Neural cell (in vitro differentiated cells): ENCODE data around the gene CCND1. TPM values are rescaled to one million over a fixed set of nuclear protein-coding genes. Genes with fewer than 3 reads are reported as not detected.

Source experiments
- H2AFZ ChIP-seq: fragments of 200-600, 300-800 bp; sonication (generic), shearing (Covaris generic); 2 replicates; pipeline ENCODE4 v1.6.0; 2014; ENCODE audit warnings: low read depth, mild to moderate bottlenecking, antibody characterized with exemption, low read length, moderate library complexity
- H3F3A ChIP-seq: fragments of 200-600 bp; shearing (Covaris generic); 2 replicates; pipeline ENCODE4 v1.6.1; 2016; ENCODE audit warnings: mild to moderate bottlenecking, moderate library complexity, mixed read lengths, antibody characterized with exemption, low read length; ENCODE audit not compliant: insufficient read depth, poor library complexity, severe bottlenecking
- H3K27ac ChIP-seq: fragments of 200-600, 300-800 bp; sonication (generic), shearing (Covaris generic); 2 replicates; pipeline ENCODE4 v1.5.1; 2014; ENCODE audit warnings: mild to moderate bottlenecking, low read length, moderate library complexity
- H3K27me3 ChIP-seq: fragments of 300-800, 200-600 bp; sonication (generic), shearing (Covaris generic); 2 replicates; pipeline ENCODE4 v1.6.0; 2014; ENCODE audit warnings: mild to moderate bottlenecking, low read depth, low read length, moderate library complexity; ENCODE audit not compliant: insufficient read depth
- H3K36me3 ChIP-seq: fragments of 300-800, 200-600 bp; sonication (generic), shearing (Covaris generic); 2 replicates; pipeline ENCODE4 v1.5.1; 2014; ENCODE audit warnings: mild to moderate bottlenecking, antibody characterized with exemption, low read length, moderate library complexity; ENCODE audit not compliant: insufficient read depth
- H3K4me2 ChIP-seq: fragments of 300-800, 200-600 bp; sonication (generic), shearing (Covaris generic); 2 replicates; pipeline ENCODE4 v1.6.0; 2014; ENCODE audit warnings: mild to moderate bottlenecking, low read length
- H3K4me3 ChIP-seq: fragments of 300-800, 200-600 bp; sonication (generic), shearing (Covaris generic); 2 replicates; pipeline ENCODE4 v1.5.1; 2014; ENCODE audit warnings: mild to moderate bottlenecking, low read length, moderate library complexity
- H3K79me2 ChIP-seq: fragments of 200-600 bp; shearing (Covaris generic); replicated peaks from 2 replicates; pipeline ENCODE4 v1.6.0; 2014; ENCODE audit warnings: mild to moderate bottlenecking, low read length, moderate library complexity; ENCODE audit not compliant: insufficient read depth
- H3K9ac ChIP-seq: fragments of 300-800, 200-600 bp; sonication (generic), shearing (Covaris generic); 2 replicates; pipeline ENCODE4 v1.6.1; 2016; ENCODE audit warnings: mild to moderate bottlenecking, low read length, mixed read lengths
- H3K9me2 ChIP-seq: fragments of 200-600 bp; shearing (Covaris generic); 2 replicates; pipeline ENCODE4 v1.6.1; 2016; ENCODE audit warnings: mild to moderate bottlenecking, low read length, mixed read lengths; ENCODE audit not compliant: insufficient read depth
- H3K9me3 ChIP-seq: fragments of 200-600, 300-800 bp; sonication (generic), shearing (Covaris generic); 2 replicates; pipeline ENCODE4 v1.6.1; 2016; ENCODE audit warnings: mild to moderate bottlenecking, mixed run types, low read length, moderate library complexity, mixed read lengths
- H4K20me1 ChIP-seq: fragments of 200-600 bp; shearing (Covaris generic); 2 replicates; pipeline ENCODE4 v1.6.1; 2016; ENCODE audit warnings: mild to moderate bottlenecking, mixed run types; ENCODE audit not compliant: insufficient read depth
- EP300 ChIP-seq: fragments of 450-650 bp; conservative IDR thresholded peaks from 2 replicates; pipeline ENCODE4 v1.6.1; 2014; ENCODE audit warnings: antibody characterized with exemption, mild to moderate bottlenecking, moderate library complexity; ENCODE audit not compliant: poor library complexity, severe bottlenecking
- EZH2 ChIP-seq: fragments of 200-600, 300-800 bp; shearing (Covaris generic), sonication (generic); IDR thresholded peaks from 2 replicates; pipeline ENCODE4 v1.6.1; 2014; ENCODE audit warnings: antibody characterized with exemption, low read length, borderline replicate concordance, mild to moderate bottlenecking; ENCODE audit not compliant: insufficient read depth, poor library complexity, severe bottlenecking
- MXI1 ChIP-seq: fragments of 450-650 bp; conservative IDR thresholded peaks from 2 replicates; pipeline ENCODE4 v1.6.1; 2014; ENCODE audit warnings: antibody characterized with exemption, mild to moderate bottlenecking; ENCODE audit not compliant: poor library complexity, severe bottlenecking
- POLR2AphosphoS5 ChIP-seq: IDR thresholded peaks from 2 replicates; pipeline ENCODE4 v1.6.1; 2012
- RAD21 ChIP-seq: fragments of 450-650 bp; conservative IDR thresholded peaks from 2 replicates; pipeline ENCODE4 v1.6.1; 2014; ENCODE audit warnings: antibody characterized with exemption, mild to moderate bottlenecking, moderate library complexity
- SMC3 ChIP-seq: fragments of 450-650 bp; conservative IDR thresholded peaks from 2 replicates; pipeline ENCODE4 v1.6.1; 2014; ENCODE audit warnings: antibody characterized with exemption, mild to moderate bottlenecking, moderate library complexity; ENCODE audit not compliant: poor library complexity
- TAF1 ChIP-seq: IDR thresholded peaks from 2 replicates; pipeline ENCODE4 v1.6.1; 2012; ENCODE audit warnings: low read depth
- polyA plus RNA-seq: library from polyadenylated mRNA; depleted of rRNA; stranded (reverse); fragments of >200 nt; gene quantifications from 2 replicates; pipeline ENCODE4 v1.2.3, GENCODE V29; 2014
- TF ChIP-seq, protein P1 (sequence below): fragments of 450-650 bp; IDR thresholded peaks from 2 replicates; pipeline ENCODE4 v1.5.1; 2014; ENCODE audit warnings: antibody characterized with exemption, mild to moderate bottlenecking, moderate library complexity; ENCODE audit not compliant: poor library complexity, severe bottlenecking
- TF ChIP-seq, protein P2 (sequence below): IDR thresholded peaks from 2 replicates; pipeline ENCODE4 v1.6.1; 2012; ENCODE audit warnings: borderline replicate concordance

Gene CCND1
- polyA plus RNA-seq, 1 donor from 2014 or later, result 2.7 TPM

DNA sequence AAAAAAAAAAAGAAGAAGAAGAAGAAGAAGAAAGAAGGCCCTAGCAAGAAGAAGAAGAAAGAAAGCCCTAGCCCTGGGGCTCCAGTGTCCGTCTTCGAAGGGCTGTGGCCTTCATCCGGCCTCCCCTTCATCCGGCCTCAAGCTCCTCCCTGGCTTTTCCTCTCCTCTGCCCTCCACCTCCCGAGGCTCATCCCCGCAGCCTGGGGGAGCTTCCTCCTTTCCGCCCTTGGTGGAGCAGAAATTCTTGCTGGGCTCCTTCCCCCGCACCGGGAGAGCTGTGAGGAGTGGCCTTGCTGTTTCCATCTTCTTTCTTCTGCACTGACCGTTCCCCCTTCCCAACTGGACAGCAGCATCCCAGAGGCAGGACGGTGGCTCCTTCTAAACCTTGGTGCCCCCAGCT, 43.7 kb downstream of the CCND1 start:
- Histone ChIP-seq H3K27ac (no peak overlapping the region), H3K4me3 (no peak overlapping the region), H3K9ac (no peak overlapping the region), H3K36me3 (no peaks in the 10 kb centered on the region), H3K79me2 (no peaks in the 10 kb centered on the region), H3K9me2 (no peaks in the 10 kb centered on the region), H3K9me3 (no peaks in the 10 kb centered on the region), H3K27me3 (peaks cover 5% of the 10 kb centered on the region), H4K20me1 (no peaks in the 10 kb centered on the region), H2AFZ (no peak overlapping the region), H3F3A (no peaks in the 10 kb centered on the region), H3K4me2 (no peak overlapping the region)
- TF ChIP-seq POLR2AphosphoS5, result no peak
- TF ChIP-seq RAD21, result no peak
- TF ChIP-seq EP300, result no peak
- no peak for TF ChIP-seq EZH2

DNA sequence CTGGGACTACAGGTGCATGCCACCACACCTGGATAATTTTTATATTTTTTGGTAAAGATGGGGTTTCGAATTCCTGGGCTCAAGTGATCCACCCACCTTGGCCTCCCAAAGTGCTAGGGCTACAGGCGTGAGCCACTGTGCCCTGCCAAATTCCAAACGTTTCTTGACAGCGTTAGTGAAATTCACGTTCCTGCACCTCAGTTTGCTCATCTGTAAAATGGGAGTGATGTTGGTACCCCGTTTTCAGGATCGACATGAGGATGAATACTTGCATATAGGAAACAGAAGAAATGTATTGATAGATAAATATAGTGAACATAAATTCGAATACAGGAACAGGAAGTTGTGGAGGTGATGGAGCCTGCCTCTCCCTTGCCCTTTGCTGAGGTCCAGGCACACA, 44.4 kb downstream of the CCND1 start:
- no peak overlapping the region for H3K4me2 ChIP-seq
- no peaks in the 10 kb centered on the region for H3F3A ChIP-seq
- TF ChIP-seq, protein P1, sequence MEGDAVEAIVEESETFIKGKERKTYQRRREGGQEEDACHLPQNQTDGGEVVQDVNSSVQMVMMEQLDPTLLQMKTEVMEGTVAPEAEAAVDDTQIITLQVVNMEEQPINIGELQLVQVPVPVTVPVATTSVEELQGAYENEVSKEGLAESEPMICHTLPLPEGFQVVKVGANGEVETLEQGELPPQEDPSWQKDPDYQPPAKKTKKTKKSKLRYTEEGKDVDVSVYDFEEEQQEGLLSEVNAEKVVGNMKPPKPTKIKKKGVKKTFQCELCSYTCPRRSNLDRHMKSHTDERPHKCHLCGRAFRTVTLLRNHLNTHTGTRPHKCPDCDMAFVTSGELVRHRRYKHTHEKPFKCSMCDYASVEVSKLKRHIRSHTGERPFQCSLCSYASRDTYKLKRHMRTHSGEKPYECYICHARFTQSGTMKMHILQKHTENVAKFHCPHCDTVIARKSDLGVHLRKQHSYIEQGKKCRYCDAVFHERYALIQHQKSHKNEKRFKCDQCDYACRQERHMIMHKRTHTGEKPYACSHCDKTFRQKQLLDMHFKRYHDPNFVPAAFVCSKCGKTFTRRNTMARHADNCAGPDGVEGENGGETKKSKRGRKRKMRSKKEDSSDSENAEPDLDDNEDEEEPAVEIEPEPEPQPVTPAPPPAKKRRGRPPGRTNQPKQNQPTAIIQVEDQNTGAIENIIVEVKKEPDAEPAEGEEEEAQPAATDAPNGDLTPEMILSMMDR, result no peak
- TF ChIP-seq, protein P2, sequence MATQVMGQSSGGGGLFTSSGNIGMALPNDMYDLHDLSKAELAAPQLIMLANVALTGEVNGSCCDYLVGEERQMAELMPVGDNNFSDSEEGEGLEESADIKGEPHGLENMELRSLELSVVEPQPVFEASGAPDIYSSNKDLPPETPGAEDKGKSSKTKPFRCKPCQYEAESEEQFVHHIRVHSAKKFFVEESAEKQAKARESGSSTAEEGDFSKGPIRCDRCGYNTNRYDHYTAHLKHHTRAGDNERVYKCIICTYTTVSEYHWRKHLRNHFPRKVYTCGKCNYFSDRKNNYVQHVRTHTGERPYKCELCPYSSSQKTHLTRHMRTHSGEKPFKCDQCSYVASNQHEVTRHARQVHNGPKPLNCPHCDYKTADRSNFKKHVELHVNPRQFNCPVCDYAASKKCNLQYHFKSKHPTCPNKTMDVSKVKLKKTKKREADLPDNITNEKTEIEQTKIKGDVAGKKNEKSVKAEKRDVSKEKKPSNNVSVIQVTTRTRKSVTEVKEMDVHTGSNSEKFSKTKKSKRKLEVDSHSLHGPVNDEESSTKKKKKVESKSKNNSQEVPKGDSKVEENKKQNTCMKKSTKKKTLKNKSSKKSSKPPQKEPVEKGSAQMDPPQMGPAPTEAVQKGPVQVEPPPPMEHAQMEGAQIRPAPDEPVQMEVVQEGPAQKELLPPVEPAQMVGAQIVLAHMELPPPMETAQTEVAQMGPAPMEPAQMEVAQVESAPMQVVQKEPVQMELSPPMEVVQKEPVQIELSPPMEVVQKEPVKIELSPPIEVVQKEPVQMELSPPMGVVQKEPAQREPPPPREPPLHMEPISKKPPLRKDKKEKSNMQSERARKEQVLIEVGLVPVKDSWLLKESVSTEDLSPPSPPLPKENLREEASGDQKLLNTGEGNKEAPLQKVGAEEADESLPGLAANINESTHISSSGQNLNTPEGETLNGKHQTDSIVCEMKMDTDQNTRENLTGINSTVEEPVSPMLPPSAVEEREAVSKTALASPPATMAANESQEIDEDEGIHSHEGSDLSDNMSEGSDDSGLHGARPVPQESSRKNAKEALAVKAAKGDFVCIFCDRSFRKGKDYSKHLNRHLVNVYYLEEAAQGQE, result no peak
- TF ChIP-seq TAF1, result no peak
- TF ChIP-seq MXI1, result no peak
- no peak for TF ChIP-seq SMC3
- TF ChIP-seq POLR2AphosphoS5, result no peak
- no peak for TF ChIP-seq EP300
- TF ChIP-seq RAD21, result no peak
- TF ChIP-seq EZH2, result no peak
- no peaks in the 10 kb centered on the region for H3K9me3 ChIP-seq
- H3K27me3 ChIP-seq, result peaks cover 5% of the 10 kb centered on the region
- no peaks in the 10 kb centered on the region for H3K9me2 ChIP-seq
- no peak overlapping the region for H3K4me3 ChIP-seq
- H4K20me1 ChIP-seq, result no peaks in the 10 kb centered on the region
- no peak overlapping the region for H3K9ac ChIP-seq
- H3K36me3 ChIP-seq, result no peaks in the 10 kb centered on the region
- no peak overlapping the region for H3K27ac ChIP-seq
- H2AFZ ChIP-seq, result no peak overlapping the region
- no peaks in the 10 kb centered on the region for H3K79me2 ChIP-seq

DNA sequence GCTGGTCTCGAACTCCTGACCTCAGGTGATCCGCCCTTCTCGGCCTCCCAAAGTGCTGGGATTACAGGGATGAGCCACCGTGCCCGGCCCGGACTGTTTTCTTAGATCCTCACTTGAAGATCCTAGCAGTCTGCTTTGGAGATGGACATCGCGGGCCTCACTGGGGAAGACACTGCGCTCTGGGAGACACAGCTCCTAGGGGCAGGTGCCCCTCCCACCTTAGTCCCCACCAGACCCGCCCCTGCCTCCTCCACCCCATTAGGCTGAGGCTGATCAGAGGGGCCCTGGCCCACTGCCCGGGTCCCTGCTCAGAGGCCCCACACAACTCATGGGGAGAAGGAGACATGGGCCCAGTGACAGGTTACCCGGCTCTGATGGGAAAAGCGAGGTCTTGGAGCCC, 45.5 kb downstream of the CCND1 start:
- TF ChIP-seq EP300 (no peak), TAF1 (no peak), SMC3 (no peak), EZH2 (no peak), RAD21 (no peak)
- TF ChIP-seq, protein P2, result no peak
- TF ChIP-seq, protein P1, result no peak
- H3K4me3 ChIP-seq, result no peak overlapping the region
- no peaks in the 10 kb centered on the region for H4K20me1 ChIP-seq
- H3K4me2 ChIP-seq, result no peak overlapping the region
- no peak overlapping the region for H2AFZ ChIP-seq
- no peaks in the 10 kb centered on the region for H3F3A ChIP-seq
- no peaks in the 10 kb centered on the region for H3K79me2 ChIP-seq
- H3K27me3 ChIP-seq, result peaks cover 5% of the 10 kb centered on the region
- H3K9ac ChIP-seq, result no peak overlapping the region
- H3K36me3 ChIP-seq, result no peaks in the 10 kb centered on the region
- H3K27ac ChIP-seq, result no peak overlapping the region
- no peaks in the 10 kb centered on the region for H3K9me3 ChIP-seq
- H3K9me2 ChIP-seq, result no peaks in the 10 kb centered on the region
